ENCODE measurements around the gene WNK2. TPM values are rescaled to one million over a fixed set of nuclear protein-coding genes. Genes with fewer than 3 reads are reported as not detected.

The WNK2 gene
- total RNA-seq, 1 experiment from 2014 or later, result 69.4 TPM

DNA sequence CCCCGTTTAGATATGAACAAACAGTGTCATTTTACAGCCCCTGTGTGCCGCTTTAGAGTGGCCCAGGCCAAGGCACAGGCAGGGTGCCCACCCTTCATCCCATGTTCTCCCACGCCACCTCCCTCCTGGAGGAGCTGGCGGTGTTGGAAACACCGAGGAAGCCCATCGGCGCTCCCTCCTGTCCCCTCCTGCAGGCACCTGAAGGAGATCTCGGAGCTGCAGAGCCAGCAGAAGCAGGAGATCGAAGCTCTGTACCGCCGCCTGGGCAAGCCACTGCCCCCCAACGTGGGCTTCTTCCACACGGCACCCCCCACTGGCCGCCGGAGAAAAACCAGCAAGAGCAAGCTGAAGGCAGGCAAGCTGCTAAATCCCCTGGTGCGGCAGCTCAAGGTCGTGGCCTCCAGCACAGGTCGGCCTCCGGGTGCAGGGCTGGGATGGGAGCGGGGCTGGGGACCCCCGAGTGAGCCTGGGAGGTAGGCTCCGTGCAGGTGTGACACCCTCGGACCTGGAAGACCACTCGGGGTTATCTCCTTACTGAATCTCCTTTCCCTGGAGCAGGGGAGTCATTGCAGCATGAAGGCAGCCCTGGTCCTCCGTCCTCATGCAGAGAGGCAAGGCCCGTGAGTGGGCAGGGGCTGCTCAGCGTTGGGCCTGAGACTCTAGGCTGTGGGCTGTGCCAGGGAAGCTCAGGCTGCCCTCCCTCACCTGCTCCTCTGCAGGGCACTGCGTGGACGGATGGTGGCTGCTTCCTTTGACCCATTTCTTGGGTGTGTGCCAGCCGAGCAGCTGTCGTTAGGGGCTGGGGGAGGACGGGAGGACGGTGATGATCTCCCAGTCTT, 113.9 kb downstream of the WNK2 start:
- Histone ChIP-seq H3K27ac (ENCODE audit: insufficient read length, low read depth, low read length) (no peak overlapping the region), H3K79me1 (ENCODE audit: insufficient read depth, low read depth, low read length, poor library complexity, severe bottlenecking) (no peaks in the 10 kb centered on the region), H2BK15ac (ENCODE audit: low read depth, low read length) (no peak overlapping the region), H2BK5ac (ENCODE audit: insufficient read length, low read length) (no peak overlapping the region), H4K8ac (replicated peaks; ENCODE audit: insufficient read length, low read depth, low read length) (no peak overlapping the region), H3K9me3 (ENCODE audit: control insufficient read depth, low read depth, low read length) (no peaks in the 10 kb centered on the region), H2BK12ac (ENCODE audit: insufficient read length, low read depth, low read length) (no peak overlapping the region), H3K23ac (ENCODE audit: insufficient read length, low read depth, low read length) (no peak overlapping the region), H3K27me3 (ENCODE audit: insufficient read depth, low read length) (no peaks in the 10 kb centered on the region), H2BK120ac (ENCODE audit: low read depth, low read length, poor library complexity, severe bottlenecking) (no peak overlapping the region), H3K18ac (ENCODE audit: insufficient read length, low read depth, low read length) (no peak overlapping the region), H3K56ac (ENCODE audit: insufficient read length, low read depth, low read length) (no peak overlapping the region), H4K20me1 (ENCODE audit: control insufficient read depth, insufficient read depth, insufficient read length) (peaks cover 2% of the 10 kb centered on the region), H3K79me2 (ENCODE audit: insufficient read depth, low read length) (no peaks in the 10 kb centered on the region), H3K4ac (ENCODE audit: low read depth, low read length) (no peak overlapping the region), H3K4me2 (ENCODE audit: insufficient read depth, insufficient read length, low read length) (no peak overlapping the region), H3T11ph (ENCODE audit: low read length) (no peak overlapping the region), H2AFZ (ENCODE audit: low read length) (no peak overlapping the region), H3K14ac (ENCODE audit: insufficient read depth, low read length) (no peak overlapping the region; the same call in 1 of the 2 replicates), H2AK5ac (ENCODE audit: insufficient read length, low read length) (no peak overlapping the region), H4K91ac (ENCODE audit: insufficient read length, low read depth, low read length) (no peak overlapping the region), H3K23me2 (ENCODE audit: insufficient read length, low read depth, low read length, poor library complexity, severe bottlenecking) (no peaks in the 10 kb centered on the region), H2BK20ac (ENCODE audit: low read depth, low read length, poor library complexity, severe bottlenecking) (no peak overlapping the region), H3K4me1 (ENCODE audit: insufficient read depth, low read length) (no peaks in the 10 kb centered on the region), H4K5ac (ENCODE audit: insufficient read length, low read depth, low read length) (no peak overlapping the region), H3K9ac (ENCODE audit: extremely low read depth, insufficient read length, low read length) (no peak overlapping the region)
- DNase-seq, result peak; percentile 57
- H3K4me1 Mint-ChIP-seq, result peaks cover 3 to 15% of the 10 kb centered on the region in 2 experiments; a peak in 3 of 4 replicates
- no CpG with 5 or more reads among the region's 33 CpGs for WGBS (ENCODE audit: extremely low coverage, insufficient read length, low lambda C conversion rate)
- TF ChIP-seq, protein P1, sequence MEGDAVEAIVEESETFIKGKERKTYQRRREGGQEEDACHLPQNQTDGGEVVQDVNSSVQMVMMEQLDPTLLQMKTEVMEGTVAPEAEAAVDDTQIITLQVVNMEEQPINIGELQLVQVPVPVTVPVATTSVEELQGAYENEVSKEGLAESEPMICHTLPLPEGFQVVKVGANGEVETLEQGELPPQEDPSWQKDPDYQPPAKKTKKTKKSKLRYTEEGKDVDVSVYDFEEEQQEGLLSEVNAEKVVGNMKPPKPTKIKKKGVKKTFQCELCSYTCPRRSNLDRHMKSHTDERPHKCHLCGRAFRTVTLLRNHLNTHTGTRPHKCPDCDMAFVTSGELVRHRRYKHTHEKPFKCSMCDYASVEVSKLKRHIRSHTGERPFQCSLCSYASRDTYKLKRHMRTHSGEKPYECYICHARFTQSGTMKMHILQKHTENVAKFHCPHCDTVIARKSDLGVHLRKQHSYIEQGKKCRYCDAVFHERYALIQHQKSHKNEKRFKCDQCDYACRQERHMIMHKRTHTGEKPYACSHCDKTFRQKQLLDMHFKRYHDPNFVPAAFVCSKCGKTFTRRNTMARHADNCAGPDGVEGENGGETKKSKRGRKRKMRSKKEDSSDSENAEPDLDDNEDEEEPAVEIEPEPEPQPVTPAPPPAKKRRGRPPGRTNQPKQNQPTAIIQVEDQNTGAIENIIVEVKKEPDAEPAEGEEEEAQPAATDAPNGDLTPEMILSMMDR (conservative IDR thresholded peaks at IDR 0.05), result peak; percentile 40; the same call in 2 of the 3 replicates
- no peaks in the 10 kb centered on the region for H3K9me3 Mint-ChIP-seq
- H3K27me3 Mint-ChIP-seq (ENCODE audit: low read depth), result no peaks in the 10 kb centered on the region
- H3K4me3 Mint-ChIP-seq, result no peak overlapping the region
- peaks cover 0 to 10% (median 8%) of the 10 kb centered on the region in 3 experiments; a peak in 5 of 7 replicates for H3K36me3 Mint-ChIP-seq (ENCODE audit: insufficient read depth in 1 of 3, low read depth in 3 of 3)
- peak overlapping the region in 1 of 3 experiments; percentile 53; a peak in 1 of 7 replicates for H3K27ac Mint-ChIP-seq

Measured in H9 (cell line).